ENCODE data around the gene PTPRN2.

PTPRN2 gene

GRCh38 chr7:158001621-158002320, 585.9 kb downstream of the PTPRN2 start:
- Histone ChIP-seq H3K36me3 (ENCODE audit: control insufficient read depth in 5 of 5, insufficient read depth in 5 of 5, low read length in 5 of 5) (no peaks in the 10 kb centered on the region), H3K4me3 (ENCODE audit: low read depth in 1 of 5, low read length in 5 of 5) (no peak overlapping the region), H3K4me1 (ENCODE audit: control insufficient read depth in 5 of 5, insufficient read depth in 5 of 5, low read length in 5 of 5) (peaks cover 0 to 3% (median 0%) of the 10 kb centered on the region in 5 donors), H3K27me3 (ENCODE audit: control insufficient read depth in 5 of 5, insufficient read depth in 4 of 5, low read length in 5 of 5) (peaks cover 5 to 11% (median 6%) of the 10 kb centered on the region in 5 donors), H3K27ac (ENCODE audit: low read depth, low read length) (no peak overlapping the region), H3K9ac (ENCODE audit: low read length in 5 of 5) (no peak overlapping the region), H3K9me3 (ENCODE audit: control insufficient read depth in 5 of 5, low read length in 5 of 5) (no peaks in the 10 kb centered on the region)

DNA sequence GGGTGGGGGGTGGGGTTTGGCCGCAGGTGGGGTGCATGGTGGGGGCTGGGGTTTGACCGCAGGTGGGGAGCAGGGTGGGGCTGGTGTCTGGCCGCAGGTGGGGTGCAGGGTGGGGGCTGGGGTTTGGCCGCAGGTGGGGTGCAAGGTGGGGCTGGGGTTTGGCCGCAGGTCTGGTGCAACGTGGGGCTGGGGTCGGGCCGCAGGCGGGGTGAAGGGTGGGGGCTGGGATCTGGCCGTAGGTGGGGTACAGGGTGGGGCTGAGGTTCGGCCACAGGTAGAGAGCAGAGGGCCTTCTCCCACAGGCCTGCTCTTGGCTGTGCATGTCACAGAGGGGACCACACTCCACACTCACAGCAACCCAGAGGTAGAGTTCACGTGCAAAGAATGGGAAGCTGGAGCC, 586.6 kb downstream of the PTPRN2 start:
- no peaks in the 10 kb centered on the region for H3K36me3 ChIP-seq (ENCODE audit: control insufficient read depth in 5 of 5, insufficient read depth in 5 of 5, low read length in 5 of 5)
- H3K4me3 ChIP-seq (ENCODE audit: low read depth in 1 of 5, low read length in 5 of 5): no peak overlapping the region
- no peak overlapping the region for H3K9ac ChIP-seq (ENCODE audit: low read length in 5 of 5)
- peaks cover under 1 to 3% (median 2%) of the 10 kb centered on the region in 5 donors for H3K9me3 ChIP-seq (ENCODE audit: control insufficient read depth in 5 of 5, low read length in 5 of 5)
- H3K4me1 ChIP-seq (ENCODE audit: control insufficient read depth in 5 of 5, insufficient read depth in 5 of 5, low read length in 5 of 5): peaks cover 0 to 3% (median 0%) of the 10 kb centered on the region in 5 donors
- H3K27me3 ChIP-seq (ENCODE audit: control insufficient read depth in 5 of 5, insufficient read depth in 4 of 5, low read length in 5 of 5): peaks cover 5 to 11% (median 7%) of the 10 kb centered on the region in 5 donors
- H3K27ac ChIP-seq (ENCODE audit: low read depth, low read length): no peak overlapping the region

- H3K9me3 ChIP-seq (ENCODE audit: control insufficient read depth in 5 of 5, low read length in 5 of 5): peaks cover 2 to 9% (median 8%) of the 10 kb centered on the region in 5 donors
- no peak overlapping the region for H3K4me3 ChIP-seq (ENCODE audit: low read depth in 1 of 5, low read length in 5 of 5)
- H3K4me1 ChIP-seq (ENCODE audit: control insufficient read depth in 5 of 5, insufficient read depth in 5 of 5, low read length in 5 of 5): peaks cover 0 to 3% (median 0%) of the 10 kb centered on the region in 5 donors
- peaks cover 3 to 8% (median 6%) of the 10 kb centered on the region in 5 donors for H3K27me3 ChIP-seq (ENCODE audit: control insufficient read depth in 5 of 5, insufficient read depth in 4 of 5, low read length in 5 of 5)
- H3K9ac ChIP-seq (ENCODE audit: low read length in 5 of 5): no peak overlapping the region
- no peaks in the 10 kb centered on the region for H3K36me3 ChIP-seq (ENCODE audit: control insufficient read depth in 5 of 5, insufficient read depth in 5 of 5, low read length in 5 of 5)
- no peak overlapping the region for H3K27ac ChIP-seq (ENCODE audit: low read depth, low read length)
Observed at GRCh38 chr7:158000160-158000559, 587.5 kb downstream of the PTPRN2 start.

GRCh38 chr7:157998884-157999552, 588.6 kb downstream of the PTPRN2 start:
- H3K27ac ChIP-seq (ENCODE audit: low read depth, low read length): no peak overlapping the region
- peaks cover 2 to 9% (median 8%) of the 10 kb centered on the region in 5 donors for H3K9me3 ChIP-seq (ENCODE audit: control insufficient read depth in 5 of 5, low read length in 5 of 5)
- H3K4me3 ChIP-seq (ENCODE audit: low read depth in 1 of 5, low read length in 5 of 5): no peak overlapping the region
- H3K9ac ChIP-seq (ENCODE audit: low read length in 5 of 5): no peak overlapping the region
- no peaks in the 10 kb centered on the region for H3K36me3 ChIP-seq (ENCODE audit: control insufficient read depth in 5 of 5, insufficient read depth in 5 of 5, low read length in 5 of 5)
- peaks cover 3 to 8% (median 6%) of the 10 kb centered on the region in 5 donors for H3K27me3 ChIP-seq (ENCODE audit: control insufficient read depth in 5 of 5, insufficient read depth in 4 of 5, low read length in 5 of 5)
- H3K4me1 ChIP-seq (ENCODE audit: control insufficient read depth in 5 of 5, insufficient read depth in 5 of 5, low read length in 5 of 5): peaks cover 0 to under 1% (median 0%) of the 10 kb centered on the region in 5 donors

- H3K4me1 ChIP-seq (ENCODE audit: control insufficient read depth in 5 of 5, insufficient read depth in 5 of 5, low read length in 5 of 5): no peaks in the 10 kb centered on the region
- H3K9ac ChIP-seq (ENCODE audit: low read length in 5 of 5): no peak overlapping the region
- no peak overlapping the region for H3K27ac ChIP-seq (ENCODE audit: low read depth, low read length)
- no peak overlapping the region for H3K4me3 ChIP-seq (ENCODE audit: low read depth in 1 of 5, low read length in 5 of 5)
- H3K9me3 ChIP-seq (ENCODE audit: control insufficient read depth in 5 of 5, low read length in 5 of 5): peaks cover 2 to 9% (median 8%) of the 10 kb centered on the region in 5 donors
- no peaks in the 10 kb centered on the region for H3K36me3 ChIP-seq (ENCODE audit: control insufficient read depth in 5 of 5, insufficient read depth in 5 of 5, low read length in 5 of 5)
- H3K27me3 ChIP-seq (ENCODE audit: control insufficient read depth in 5 of 5, insufficient read depth in 4 of 5, low read length in 5 of 5): peaks cover 0 to 10% (median 6%) of the 10 kb centered on the region in 5 donors
Observed at GRCh38 chr7:157997471-157997870, 590.2 kb downstream of the PTPRN2 start.

DNA sequence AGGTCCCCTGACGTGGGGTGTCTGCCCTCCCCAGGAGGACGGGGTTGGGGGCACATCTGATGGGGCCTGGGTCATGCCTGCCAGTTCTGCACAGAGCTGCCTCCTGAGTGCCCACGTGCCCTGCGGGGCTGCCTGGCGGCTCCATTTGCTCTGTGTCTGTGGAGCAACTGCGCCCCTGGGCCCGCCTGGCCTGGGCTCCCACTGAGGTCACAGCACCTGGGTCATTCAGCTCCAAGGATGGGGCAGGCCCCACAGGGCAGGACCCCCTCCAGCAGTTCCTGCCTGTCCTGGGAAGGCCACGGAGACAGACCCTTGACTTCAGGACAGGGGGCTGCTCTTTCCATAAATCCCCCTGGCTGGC, 590.6 kb downstream of the PTPRN2 start:
- no peaks in the 10 kb centered on the region for H3K36me3 ChIP-seq (ENCODE audit: control insufficient read depth in 5 of 5, insufficient read depth in 5 of 5, low read length in 5 of 5)
- no peak overlapping the region for H3K9ac ChIP-seq (ENCODE audit: low read length in 5 of 5)
- peaks cover 2 to 9% (median 8%) of the 10 kb centered on the region in 5 donors for H3K9me3 ChIP-seq (ENCODE audit: control insufficient read depth in 5 of 5, low read length in 5 of 5)
- H3K4me3 ChIP-seq (ENCODE audit: low read depth in 1 of 5, low read length in 5 of 5): no peak overlapping the region
- H3K27ac ChIP-seq (ENCODE audit: low read depth, low read length): no peak overlapping the region
- peaks cover 0 to 10% (median 5%) of the 10 kb centered on the region in 5 donors for H3K27me3 ChIP-seq (ENCODE audit: control insufficient read depth in 5 of 5, insufficient read depth in 4 of 5, low read length in 5 of 5)
- H3K4me1 ChIP-seq (ENCODE audit: control insufficient read depth in 5 of 5, insufficient read depth in 5 of 5, low read length in 5 of 5): no peaks in the 10 kb centered on the region

- Histone ChIP-seq H3K27me3 (ENCODE audit: control insufficient read depth in 5 of 5, insufficient read depth in 4 of 5, low read length in 5 of 5) (peaks cover 0 to 8% (median 5%) of the 10 kb centered on the region in 5 donors), H3K9me3 (ENCODE audit: control insufficient read depth in 5 of 5, low read length in 5 of 5) (peaks cover 2 to 9% (median 8%) of the 10 kb centered on the region in 5 donors), H3K27ac (ENCODE audit: low read depth, low read length) (no peak overlapping the region), H3K9ac (ENCODE audit: low read length in 5 of 5) (no peak overlapping the region), H3K36me3 (ENCODE audit: control insufficient read depth in 5 of 5, insufficient read depth in 5 of 5, low read length in 5 of 5) (no peaks in the 10 kb centered on the region), H3K4me3 (ENCODE audit: low read depth in 1 of 5, low read length in 5 of 5) (no peak overlapping the region), H3K4me1 (ENCODE audit: control insufficient read depth in 5 of 5, insufficient read depth in 5 of 5, low read length in 5 of 5) (no peaks in the 10 kb centered on the region)
Observed at GRCh38 chr7:157996359-157997079, 591.1 kb downstream of the PTPRN2 start.

DNA sequence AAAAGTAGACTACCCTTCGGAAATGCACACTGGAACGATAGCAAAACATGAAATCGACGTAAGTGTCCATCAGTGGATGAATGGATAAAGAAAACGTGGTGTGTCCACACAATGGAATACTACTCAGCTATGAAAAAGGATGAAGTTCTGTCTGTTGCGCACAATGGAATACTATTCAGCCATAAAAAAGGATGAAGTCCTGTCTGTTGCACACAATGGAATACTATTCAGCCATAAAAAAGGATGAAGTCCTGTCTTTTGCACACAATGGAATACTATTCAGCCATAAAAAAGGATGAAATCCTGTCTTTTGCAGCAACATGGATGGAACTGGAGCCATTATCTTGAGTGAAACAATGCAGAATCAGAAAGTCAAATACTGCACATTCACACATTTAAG, 591.8 kb downstream of the PTPRN2 start:
- Histone ChIP-seq H3K4me1 (ENCODE audit: control insufficient read depth in 5 of 5, insufficient read depth in 5 of 5, low read length in 5 of 5) (no peaks in the 10 kb centered on the region), H3K4me3 (ENCODE audit: low read depth in 1 of 5, low read length in 5 of 5) (no peak overlapping the region), H3K27ac (ENCODE audit: low read depth, low read length) (no peak overlapping the region), H3K27me3 (ENCODE audit: control insufficient read depth in 5 of 5, insufficient read depth in 4 of 5, low read length in 5 of 5) (peaks cover 0 to 8% (median 5%) of the 10 kb centered on the region in 5 donors), H3K9ac (ENCODE audit: low read length in 5 of 5) (no peak overlapping the region), H3K36me3 (ENCODE audit: control insufficient read depth in 5 of 5, insufficient read depth in 5 of 5, low read length in 5 of 5) (no peaks in the 10 kb centered on the region), H3K9me3 (ENCODE audit: control insufficient read depth in 5 of 5, low read length in 5 of 5) (peaks cover 2 to 9% (median 8%) of the 10 kb centered on the region in 5 donors)

DNA sequence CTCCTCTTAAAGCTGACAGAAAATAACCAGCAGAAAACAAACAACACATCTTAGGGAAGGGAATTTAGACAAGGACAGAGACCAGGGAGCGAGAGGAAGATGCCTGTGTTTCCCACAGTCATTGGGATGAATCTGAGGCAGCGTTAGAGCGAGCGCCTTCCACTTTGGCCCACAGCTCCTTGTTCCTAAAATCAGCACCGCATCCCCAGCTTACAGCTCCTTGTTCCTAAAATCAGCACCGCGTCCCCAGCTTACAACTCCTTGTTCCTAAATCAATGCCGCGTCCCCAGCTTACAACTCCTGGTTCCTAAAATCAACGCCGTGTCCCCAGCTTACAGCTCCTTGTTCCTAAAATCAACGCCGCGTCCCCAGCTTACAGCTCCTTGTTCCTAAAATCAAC, 593.3 kb downstream of the PTPRN2 start:
- no peak overlapping the region for H3K27ac ChIP-seq (ENCODE audit: low read depth, low read length)
- H3K27me3 ChIP-seq (ENCODE audit: control insufficient read depth in 5 of 5, insufficient read depth in 4 of 5, low read length in 5 of 5): peaks cover 0 to 12% (median 5%) of the 10 kb centered on the region in 5 donors
- no peak overlapping the region for H3K4me3 ChIP-seq (ENCODE audit: low read depth in 1 of 5, low read length in 5 of 5)
- H3K36me3 ChIP-seq (ENCODE audit: control insufficient read depth in 5 of 5, insufficient read depth in 5 of 5, low read length in 5 of 5): no peaks in the 10 kb centered on the region
- peaks cover 2 to 9% (median 8%) of the 10 kb centered on the region in 5 donors for H3K9me3 ChIP-seq (ENCODE audit: control insufficient read depth in 5 of 5, low read length in 5 of 5)
- H3K9ac ChIP-seq (ENCODE audit: low read length in 5 of 5): no peak overlapping the region
- no peaks in the 10 kb centered on the region for H3K4me1 ChIP-seq (ENCODE audit: control insufficient read depth in 5 of 5, insufficient read depth in 5 of 5, low read length in 5 of 5)
